H1 (cell line): ENCODE results near the gene ICE1. TPM values are rescaled to one million over a fixed set of nuclear protein-coding genes. Genes with fewer than 3 reads are reported as not detected.
A peak's percentile ranks its signal among the peaks of the same experiment; 100 is the strongest.

ENCODE experiments used
- CTCF ChIA-PET: fragments of 300-600 bp; sonication (Branson Sonifier 250); formaldehyde crosslinking; loops from one replicate; lab custom pipeline; 2021; ENCODE audit not compliant: partially characterized antibody; lab: Charles Lee
- POLR2A ChIA-PET: fragments of 300-600 bp; sonication (Branson Sonifier 250); formaldehyde crosslinking; loops from one replicate; lab custom pipeline; 2021; ENCODE audit warnings: inconsistent platforms; ENCODE audit not compliant: partially characterized antibody; lab: Charles Lee
- DNase-seq, 2 experiments: peaks; one replicate each; pipeline versions ENCODE4 v3.0.0 to v3.0.0-alpha.2; 2010 to 2022; ENCODE audit warnings: low spot score in 2 of 2, low read depth in 1 of 2, mixed read lengths in 1 of 2
- FAIRE-seq: peaks from 2 replicates; lab custom pipeline; 2011; peaks lifted over from hg19 to GRCh38; lab: Jason Lieb, UNC
- H2AFZ ChIP-seq: 2 replicates; pipeline ENCODE4 v1.8.1; 2012; ENCODE audit warnings: low read length, inconsistent platforms
- H2AK5ac ChIP-seq: 2 replicates; pipeline ENCODE4 v1.6.1; 2013; ENCODE audit warnings: low read depth, low read length
- H2BK120ac ChIP-seq: replicated peaks from 2 replicates; pipeline ENCODE3; 2013; ENCODE audit warnings: low read depth, low read length, inconsistent platforms
- H2BK12ac ChIP-seq: 2 replicates; pipeline ENCODE4 v1.6.1; 2013; ENCODE audit warnings: low read depth, low read length
- H2BK15ac ChIP-seq: 2 replicates; pipeline ENCODE4 v1.6.1; 2013; ENCODE audit warnings: low read length
- H2BK20ac ChIP-seq: 2 replicates; pipeline ENCODE4 v1.6.1; 2013; ENCODE audit warnings: low read length
- H2BK5ac ChIP-seq: 2 replicates; pipeline ENCODE4 v1.6.1; 2013; ENCODE audit warnings: low read depth, low read length
- H3K14ac ChIP-seq: 2 replicates; pipeline ENCODE4 v1.6.1; 2013; ENCODE audit warnings: inconsistent platforms; ENCODE audit not compliant: insufficient read length
- H3K18ac ChIP-seq: 2 replicates; pipeline ENCODE4 v1.6.1; 2013; ENCODE audit warnings: low read length; ENCODE audit errors: extremely low read depth
- H3K23ac ChIP-seq: 2 replicates; pipeline ENCODE4 v1.6.1; 2013; ENCODE audit warnings: inconsistent platforms; ENCODE audit not compliant: insufficient read length
- H3K23me2 ChIP-seq: 2 replicates; pipeline ENCODE4 v1.6.1; 2013; ENCODE audit warnings: low read depth, low read length
- H3K27ac ChIP-seq: 2 replicates; pipeline ENCODE4 v1.6.1; 2011; ENCODE audit warnings: low read depth, low read length, inconsistent platforms
- H3K27me3 ChIP-seq, 4 experiments: replicated peaks in 1 of 4; 1 replicate in 1 of 4; 2 replicates in 3 of 4; pipeline versions ENCODE4 v1.6.1 to v1.8.1; 2011 to 2013; ENCODE audit warnings: low read length in 3 of 4, mild to moderate bottlenecking in 3 of 4, inconsistent platforms in 2 of 4, mixed read lengths in 2 of 4, moderate library complexity in 1 of 4; ENCODE audit not compliant: control insufficient read depth in 3 of 4, insufficient read depth in 3 of 4; ENCODE audit errors: extremely low read depth in 1 of 4
- H3K36me3 ChIP-seq, 4 experiments: 2 replicates each; pipeline versions ENCODE4 v1.6.1 to v1.8.1; 2011 to 2013; ENCODE audit warnings: mild to moderate bottlenecking in 4 of 4, low read length in 3 of 4, moderate library complexity in 2 of 4, control low read depth in 1 of 4, inconsistent platforms in 1 of 4; ENCODE audit not compliant: insufficient read depth in 4 of 4, control insufficient read depth in 2 of 4
- H3K4ac ChIP-seq: replicated peaks from 2 replicates; pipeline ENCODE3; 2013; ENCODE audit warnings: low read length, low read depth, mixed read lengths, inconsistent platforms; ENCODE audit not compliant: insufficient read length
- H3K4me1 ChIP-seq, 4 experiments: replicated peaks in 1 of 4; 1 replicate in 1 of 4; 2 replicates in 3 of 4; pipeline versions ENCODE4 v1.6.1 to v1.8.1; 2011 to 2013; ENCODE audit warnings: low read length in 3 of 4, inconsistent platforms in 2 of 4, mixed read lengths in 1 of 4; ENCODE audit not compliant: insufficient read depth in 4 of 4, control insufficient read depth in 3 of 4
- H3K4me2 ChIP-seq, 2 experiments: 2 replicates each; pipeline versions ENCODE4 v1.6.1 to v1.8.1; 2011 to 2013; ENCODE audit warnings: low read depth in 2 of 2, low read length in 2 of 2, control low read depth in 1 of 2, inconsistent platforms in 1 of 2, mild to moderate bottlenecking in 1 of 2; ENCODE audit not compliant: insufficient read depth in 1 of 2
- H3K4me3 ChIP-seq, 4 experiments: fragments of 200-600, 300-600 bp in 1 of 4; sonication (generic), shearing (Covaris generic), sonication (Bioruptor Twin) in 1 of 4; 2 replicates each; pipeline versions ENCODE4 v1.5.1 to v1.8.1; 2011 to 2016; ENCODE audit warnings: low read length in 4 of 4, low read depth in 3 of 4, control low read depth in 2 of 4, inconsistent platforms in 2 of 4, mild to moderate bottlenecking in 2 of 4, mixed read lengths in 1 of 4, moderate library complexity in 1 of 4; ENCODE audit not compliant: insufficient read depth in 2 of 4; ENCODE audit errors: extremely low read depth in 1 of 4
- H3K56ac ChIP-seq: replicated peaks from 2 replicates; pipeline ENCODE3; 2013; ENCODE audit warnings: low read depth, mild to moderate bottlenecking, mixed read lengths, low read length, inconsistent platforms; ENCODE audit not compliant: insufficient read length
- H3K79me1 ChIP-seq: 2 replicates; pipeline ENCODE4 v1.6.1; 2013; ENCODE audit warnings: low read depth, low read length, control low read depth
- H3K79me2 ChIP-seq, 2 experiments: 2 replicates each; pipeline versions ENCODE4 v1.6.1 to v1.8.1; 2012 to 2013; ENCODE audit warnings: low read length in 2 of 2, mild to moderate bottlenecking in 2 of 2, inconsistent platforms in 1 of 2; ENCODE audit not compliant: insufficient read depth in 2 of 2, control insufficient read depth in 1 of 2
- H3K9ac ChIP-seq, 4 experiments: replicated peaks in 1 of 4; 1 replicate in 1 of 4; 2 replicates in 3 of 4; pipeline versions ENCODE4 v1.6.1 to v1.8.1; 2011 to 2013; ENCODE audit warnings: low read depth in 3 of 4, low read length in 3 of 4, control low read depth in 2 of 4, mild to moderate bottlenecking in 2 of 4, moderate library complexity in 2 of 4, inconsistent platforms in 1 of 4; ENCODE audit errors: extremely low read depth in 1 of 4
- H3K9me3 ChIP-seq, 2 experiments: 2 replicates each; pipeline versions ENCODE4 v1.6.1 to v1.8.1; 2012 to 2013; ENCODE audit warnings: mild to moderate bottlenecking in 2 of 2, moderate library complexity in 2 of 2, control low read depth in 1 of 2, inconsistent platforms in 1 of 2, low read depth in 1 of 2, low read length in 1 of 2, mixed read lengths in 1 of 2; ENCODE audit not compliant: insufficient read depth in 2 of 2
- H4K20me1 ChIP-seq, 2 experiments: replicated peaks in 1 of 2; 2 replicates each; pipeline versions ENCODE3 to v1.8.1; 2011 to 2013; ENCODE audit warnings: inconsistent platforms in 2 of 2, low read length in 2 of 2, mild to moderate bottlenecking in 1 of 2; ENCODE audit not compliant: insufficient read depth in 2 of 2, control insufficient read depth in 1 of 2
- H4K5ac ChIP-seq: 2 replicates; pipeline ENCODE4 v1.6.1; 2013; ENCODE audit warnings: low read length, low read depth, mixed read lengths, inconsistent platforms; ENCODE audit not compliant: insufficient read length
- H4K8ac ChIP-seq: 2 replicates; pipeline ENCODE4 v1.8.0; 2013; ENCODE audit warnings: mild to moderate bottlenecking, moderate library complexity, low read length, inconsistent platforms; ENCODE audit not compliant: insufficient read depth; ENCODE audit errors: extremely low read depth
- H4K91ac ChIP-seq: replicated peaks from 2 replicates; pipeline ENCODE3; 2013; ENCODE audit warnings: low read length, mixed read lengths, inconsistent platforms; ENCODE audit not compliant: insufficient read length
- CREB1 ChIP-seq: IDR thresholded peaks from 2 replicates; pipeline ENCODE4 v1.6.1; 2012; ENCODE audit warnings: inconsistent platforms
- GTF2F1 ChIP-seq: IDR thresholded peaks from 2 replicates; pipeline ENCODE4 v1.6.1; 2012; ENCODE audit warnings: low read depth, low read length, improper control_type of control experiment, borderline replicate concordance
- MAX ChIP-seq: IDR thresholded peaks from 2 replicates; pipeline ENCODE4 v1.6.1; 2012; ENCODE audit warnings: inconsistent platforms
- NANOG ChIP-seq: IDR thresholded peaks from 2 replicates; pipeline ENCODE4 v1.6.1; 2011; ENCODE audit warnings: low read length, low read depth, mild to moderate bottlenecking, inconsistent platforms; ENCODE audit not compliant: insufficient read depth, poor library complexity, severe bottlenecking
- POLR2A ChIP-seq, 2 experiments: IDR thresholded peaks; 1 replicate in 1 of 2; 2 replicates in 1 of 2; pipeline ENCODE4 v1.6.1; 2011; ENCODE audit warnings: low read depth in 2 of 2, low read length in 2 of 2, mild to moderate bottlenecking in 2 of 2; ENCODE audit errors: control extremely low read depth in 1 of 2
- WGBS, 2 experiments: shearing (Covaris generic) in 1 of 2; methylation state at CpG; one replicate each; pipeline versions ENCODE4 v1.1.6 to v1.1.7; 2013 to 2015; ENCODE audit warnings: low lambda C conversion rate in 2 of 2, mixed read lengths in 2 of 2, inconsistent platforms in 1 of 2, low coverage in 1 of 2, missing lambda C conversion rate in 1 of 2; ENCODE audit not compliant: insufficient replicate concordance in 2 of 2, insufficient coverage in 1 of 2, insufficient read length in 1 of 2; ENCODE audit errors: extremely low coverage in 1 of 2, missing lambda C conversion rate in 1 of 2; 5-methylcytosine and 5-hydroxymethylcytosine counted together
- polyA plus RNA-seq, 7 experiments: library from polyadenylated mRNA; depleted of rRNA in 3 of 7; stranded (reverse) in 5 of 7; unstranded in 2 of 7; fragments of >200 nt in 5 of 7; fragments of 200-250 nt in 2 of 7; gene quantifications; 1 replicate in 5 of 7; 2 replicates in 1 of 7; 4 replicates in 1 of 7; pipeline versions ENCODE4 v1.2.1 to v1.2.3, GENCODE V29; 2011 to 2013; ENCODE audit warnings: missing spikeins in 2 of 7, mixed read lengths in 2 of 7
- total RNA-seq: library from RNA; stranded (reverse); fragmentation: NEBNext Ultra II Directional; extraction: Animal tissue kit (Norgen Biotek cat#: 25700); gene quantifications from 2 replicates; pipeline ENCODE4 v1.2.1, GENCODE V29; 2021

The ICE1 gene
- total and polyA plus RNA-seq, 2 of the 8 experiments (the other 6 are each of a cell fraction or from before 2014, with no cell fraction given): 11.8 to 53.9 TPM

- no peak for TF ChIP-seq GTF2F1
- no peak for TF ChIP-seq POLR2A (IDR thresholded peaks at IDR 0.05; ENCODE audit: control extremely low read depth in 1 of 2, low read depth in 2 of 2, low read length in 2 of 2)
- TF ChIP-seq CREB1: no peak
- TF ChIP-seq MAX: no peak
- TF ChIP-seq NANOG: peak; percentile 64
- TF ChIP-seq, all 59 proteins: peak for 1
- 75% methylated on average over 3 of the region's 3 CpGs; no CpG with 5 or more reads in 1 of the 2 experiments for WGBS, 2 experiments
- CTCF ChIA-PET: interaction anchor here (0.8 kb wide), 1 partner anchor 43 kb away, joined by 3 read pairs; no protein-coding TSS in a partner anchor
These were observed 117.1 kb downstream of the ICE1 start for GRCh38 chr5:5539590-5539989.

More at GRCh38 chr5:5539590-5539989, 117.1 kb downstream of the ICE1 start:
- Histone ChIP-seq H3K18ac (no peak overlapping the region), H2BK120ac (no peak overlapping the region), H3K79me2 (no peaks in the 10 kb centered on the region), H3K79me1 (no peaks in the 10 kb centered on the region), H4K5ac (no peak overlapping the region), H3K4me2 (no peak overlapping the region), H3K4me1 (peaks cover 0 to 11% (median 5%) of the 10 kb centered on the region in 4 experiments; a peak in 5 of 7 replicates), H2BK15ac (0 out of 2 replicates have a peak overlapping the region, but pooled peaks have one; percentile 66), H3K14ac (no peak overlapping the region), H2BK5ac (0 out of 2 replicates have a peak overlapping the region, but pooled peaks have one; percentile 26), H2BK20ac (no peak overlapping the region), H3K4ac (no peak overlapping the region), H3K9ac (no peak overlapping the region), H4K20me1 (peaks cover 0 to 2% of the 10 kb centered on the region in 2 experiments), H3K9me3 (no peaks in the 10 kb centered on the region), H4K8ac (no peak overlapping the region), H3K27ac (no peak overlapping the region), H2AK5ac (no peak overlapping the region), H2AFZ (no peak overlapping the region), H3K27me3 (no peaks in the 10 kb centered on the region; a peak in 1 of 7 replicates), H2BK12ac (no peak overlapping the region), H3K4me3 (no peak overlapping the region), H3K23me2 (peaks cover 4% of the 10 kb centered on the region), H4K91ac (peak overlapping the region; percentile 75), H3K56ac (no peak overlapping the region), H3K36me3 (no peaks in the 10 kb centered on the region), H3K23ac (no peak overlapping the region)
- DNase-seq: no peak
- FAIRE-seq: no peak
- POLR2A ChIA-PET: interaction anchor here (0.7 kb wide), 1 partner anchor 341 kb away, joined by 3 read pairs; no protein-coding TSS in a partner anchor
